Activated T-helper 1 cell treated with Interleukin-2 at 50 U/mL for 16 hours (primary cell): ENCODE measurements around the gene PITRM1.
"Not testable (repeated sequence)": the region's sequence is repeated elsewhere in the genome, so short reads cannot be mapped to it uniquely, and the experiment has no call there.

Source experiments
- DNase-seq: peaks from one replicate; pipeline ENCODE4 v3.0.0-alpha.2; 2020; ENCODE audit warnings: low read depth

The PITRM1 gene

GRCh38 chr10:3198900-3199299 lies 26.3 kb upstream of the PITRM1 start:
- no peak for DNase-seq

GRCh38 chr10:3197348-3198003 lies 24.9 kb upstream of the PITRM1 start:
- peak; percentile 38 for DNase-seq

- no peak for DNase-seq
Measured at GRCh38 chr10:3196958-3197347, 24.4 kb upstream of the PITRM1 start.

GRCh38 chr10:3196482-3196881 lies 23.9 kb upstream of the PITRM1 start:
- no peak for DNase-seq

- DNase-seq: no peak
Measured at GRCh38 chr10:3195726-3196125, 23.1 kb upstream of the PITRM1 start.

GRCh38 chr10:3195286-3195685 lies 22.7 kb upstream of the PITRM1 start:
- DNase-seq: no peak

GRCh38 chr10:3194871-3195270 lies 22.3 kb upstream of the PITRM1 start:
- DNase-seq: no peak

- DNase-seq: no peak
Measured at GRCh38 chr10:3193751-3194150, 21.2 kb upstream of the PITRM1 start.

- DNase-seq: no peak
Measured at GRCh38 chr10:3192856-3193635, 20.5 kb upstream of the PITRM1 start.

GRCh38 chr10:3190817-3191216 lies 18.2 kb upstream of the PITRM1 start:
- no peak for DNase-seq

GRCh38 chr10:3187229-3187628 lies 14.6 kb upstream of the PITRM1 start:
- DNase-seq: not testable (repeated sequence)

GRCh38 chr10:3186368-3186767 lies 13.8 kb upstream of the PITRM1 start:
- DNase-seq: no peak

- DNase-seq: no peak
Measured at GRCh38 chr10:3185386-3185785, 12.8 kb upstream of the PITRM1 start.

GRCh38 chr10:3180355-3181025 lies 7.9 kb upstream of the PITRM1 start:
- DNase-seq: no peak

GRCh38 chr10:3179174-3179573 lies 6.6 kb upstream of the PITRM1 start:
- no peak for DNase-seq

- no peak for DNase-seq
Measured at GRCh38 chr10:3178042-3178441, 5.5 kb upstream of the PITRM1 start.

GRCh38 chr10:3173171-3173878 lies 743 bp upstream of the PITRM1 start:
- DNase-seq: no peak

GRCh38 chr10:3172081-3172445 lies 519 bp downstream of the PITRM1 start:
- DNase-seq: no peak

GRCh38 chr10:3171488-3171887 lies 1.1 kb downstream of the PITRM1 start:
- DNase-seq: not testable (repeated sequence)

- DNase-seq: no peak
Measured at GRCh38 chr10:3169673-3170072, 2.9 kb downstream of the PITRM1 start.

GRCh38 chr10:3169271-3169670 lies 3.3 kb downstream of the PITRM1 start:
- no peak for DNase-seq

GRCh38 chr10:3167611-3168330 lies 4.8 kb downstream of the PITRM1 start:
- DNase-seq: no peak
